Putamen (tissue), 1 donor: ENCODE measurements around the gene SEPTIN2.
"Not testable (repeated sequence)": the region's sequence is repeated elsewhere in the genome, so short reads cannot be mapped to it uniquely, and the experiment has no call there.

Experiments
- DNase-seq: peaks from one replicate; pipeline ENCODE4 v3.0.0-alpha.2; 2016; ENCODE audit warnings: low spot score

Gene SEPTIN2

DNA sequence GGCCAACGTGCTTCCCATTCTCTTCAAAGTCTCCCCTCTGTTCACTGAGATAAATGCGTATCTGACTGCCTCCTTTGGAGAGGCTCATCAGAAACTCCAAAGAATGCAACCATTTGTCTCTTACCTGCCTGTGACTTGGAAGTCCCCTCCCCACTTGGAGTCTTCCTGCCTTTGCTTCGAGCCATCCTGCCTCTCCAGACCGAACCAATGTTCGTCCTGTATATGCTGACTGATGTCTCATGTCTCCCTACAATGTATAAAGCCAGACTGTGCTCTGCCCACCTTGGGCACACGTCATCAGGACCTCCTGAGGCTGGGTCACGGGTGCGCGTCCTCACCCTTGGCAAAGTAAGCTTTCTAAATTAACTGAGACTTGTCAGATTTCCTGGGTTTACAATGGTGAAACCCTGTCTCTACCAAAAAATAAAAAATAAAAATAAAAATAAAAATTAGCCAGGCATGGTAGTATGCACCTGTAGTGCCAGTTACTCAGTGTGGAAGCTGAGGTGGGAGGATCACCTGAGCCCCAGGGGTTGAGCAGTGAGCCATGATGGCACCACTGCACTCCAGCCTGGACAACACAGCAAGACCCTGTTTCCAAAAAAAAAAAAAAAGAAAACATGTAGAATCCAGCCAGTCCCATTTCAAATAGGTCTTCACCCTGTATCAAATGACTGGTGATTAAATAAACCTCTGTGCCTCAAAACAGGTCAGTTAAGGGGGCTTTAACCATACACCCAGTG, 29.2 kb upstream of the SEPTIN2 start:
- no peak for DNase-seq

DNA sequence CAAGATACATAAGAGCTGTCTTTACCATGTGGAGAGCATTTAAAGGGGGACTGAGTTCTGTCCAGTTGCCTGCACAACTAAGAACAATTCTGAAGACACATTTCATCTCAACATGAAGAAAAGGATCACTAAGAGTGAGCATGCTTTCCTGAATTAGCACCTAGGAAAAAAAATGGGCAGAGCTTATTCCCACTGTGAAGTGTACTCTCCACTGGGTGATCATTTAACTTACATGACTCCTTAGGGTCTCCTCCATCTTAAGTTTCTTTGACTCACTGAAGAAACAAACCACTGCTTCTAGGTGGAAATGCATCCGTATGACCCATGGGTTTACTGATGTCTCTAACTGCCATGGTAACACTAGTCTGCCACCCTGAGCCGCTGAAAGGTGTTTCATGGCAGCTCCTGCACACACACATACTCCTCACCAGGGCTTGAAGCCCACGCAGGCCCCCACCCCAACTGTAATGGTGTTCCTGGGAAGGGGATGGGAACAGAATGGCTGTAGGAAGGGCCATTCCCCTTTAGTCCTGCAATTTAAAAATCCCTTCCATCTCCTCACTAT, 27.3 kb upstream of the SEPTIN2 start:
- no peak for DNase-seq

DNA sequence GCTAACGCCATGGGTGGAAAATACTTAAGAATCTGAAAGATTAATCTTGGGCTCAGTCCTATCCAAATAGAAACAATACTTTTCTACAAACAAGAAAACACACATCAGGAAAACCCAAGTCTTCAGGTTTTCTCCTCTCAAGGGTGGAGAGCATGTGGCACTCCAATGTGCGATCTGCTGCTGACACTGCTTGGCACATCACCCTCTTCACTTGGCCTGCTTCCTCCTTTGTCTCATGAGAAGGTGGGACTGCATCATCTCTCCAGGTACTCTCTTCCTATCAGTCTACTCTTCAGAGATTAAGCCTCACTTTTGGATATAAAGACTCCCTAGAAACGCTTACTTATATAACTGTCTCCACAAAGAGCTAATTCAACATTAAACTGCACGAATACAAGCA, 26.7 kb upstream of the SEPTIN2 start:
- DNase-seq: no peak

DNA sequence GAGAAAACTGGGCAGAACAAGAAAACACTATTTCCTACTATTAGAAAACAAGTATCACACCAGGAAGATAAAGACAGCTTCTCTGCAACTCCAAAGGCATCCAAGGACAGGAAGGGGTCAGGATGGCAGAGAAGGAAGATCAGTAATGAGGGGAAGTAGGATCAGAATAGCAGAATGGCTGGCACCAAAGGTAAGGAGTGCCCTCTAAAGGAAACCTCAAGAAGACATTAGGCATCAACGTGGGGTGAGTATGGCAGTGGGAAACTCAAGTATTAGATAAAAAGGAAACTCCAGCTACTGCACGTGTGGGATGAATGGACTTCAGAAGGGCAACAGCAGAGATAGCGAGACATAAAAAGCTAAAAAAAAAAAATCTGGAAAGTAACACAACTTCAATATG, 26.1 kb upstream of the SEPTIN2 start:
- DNase-seq: no peak

GRCh38 chr2:241291153-241291552, 24.6 kb upstream of the SEPTIN2 start:
- no peak for DNase-seq

- DNase-seq: no peak
These were observed 23.7 kb upstream of the SEPTIN2 start for GRCh38 chr2:241291977-241292376.

DNA sequence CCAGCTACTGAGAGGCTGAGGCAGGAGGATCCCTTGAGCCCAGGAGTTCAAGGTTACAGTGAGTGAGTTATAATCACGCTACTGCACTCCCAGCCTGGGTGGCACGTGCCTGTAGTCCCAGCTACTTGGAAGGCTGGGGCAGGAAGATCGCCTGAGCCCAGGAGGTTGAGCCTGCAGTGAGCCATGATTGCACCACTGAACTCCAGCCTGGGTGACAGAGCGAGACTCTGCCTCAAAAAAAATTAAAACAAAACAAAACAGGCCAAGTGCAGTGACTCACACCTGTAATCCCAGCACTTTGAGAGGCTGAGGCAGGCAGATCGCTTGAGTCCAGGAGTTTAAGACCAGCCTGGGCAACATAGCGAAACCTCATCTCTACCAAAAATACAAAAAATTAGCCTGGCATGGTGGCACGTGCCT, 22.3 kb upstream of the SEPTIN2 start:
- not testable (repeated sequence) for DNase-seq

GRCh38 chr2:241295326-241296095, 20.2 kb upstream of the SEPTIN2 start:
- no peak for DNase-seq

GRCh38 chr2:241296767-241297166, 19.0 kb upstream of the SEPTIN2 start:
- DNase-seq: no peak

- DNase-seq: no peak
These were observed 17.1 kb upstream of the SEPTIN2 start for GRCh38 chr2:241298673-241299072.

GRCh38 chr2:241300000-241300399, 15.7 kb upstream of the SEPTIN2 start:
- DNase-seq: no peak

DNA sequence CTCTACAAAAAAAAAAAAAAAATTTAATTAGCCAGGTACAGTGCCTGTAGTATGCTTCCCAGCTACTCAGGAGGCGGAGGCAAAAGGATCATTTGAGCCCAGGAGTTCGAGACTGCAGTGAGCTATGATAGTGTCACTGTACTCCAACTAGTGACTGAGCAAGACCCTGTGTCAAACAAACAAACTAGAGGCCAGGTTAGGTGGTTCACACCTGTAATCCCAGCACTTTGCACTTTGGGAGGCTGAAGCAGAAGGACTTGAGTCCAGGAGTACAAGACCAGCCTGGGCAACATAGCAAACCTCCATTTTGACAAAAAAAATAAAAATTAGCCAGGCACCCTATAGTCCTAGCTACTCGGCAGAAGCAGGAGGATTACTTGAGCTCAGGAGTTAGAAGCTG, 13.6 kb upstream of the SEPTIN2 start:
- DNase-seq: no peak

DNA sequence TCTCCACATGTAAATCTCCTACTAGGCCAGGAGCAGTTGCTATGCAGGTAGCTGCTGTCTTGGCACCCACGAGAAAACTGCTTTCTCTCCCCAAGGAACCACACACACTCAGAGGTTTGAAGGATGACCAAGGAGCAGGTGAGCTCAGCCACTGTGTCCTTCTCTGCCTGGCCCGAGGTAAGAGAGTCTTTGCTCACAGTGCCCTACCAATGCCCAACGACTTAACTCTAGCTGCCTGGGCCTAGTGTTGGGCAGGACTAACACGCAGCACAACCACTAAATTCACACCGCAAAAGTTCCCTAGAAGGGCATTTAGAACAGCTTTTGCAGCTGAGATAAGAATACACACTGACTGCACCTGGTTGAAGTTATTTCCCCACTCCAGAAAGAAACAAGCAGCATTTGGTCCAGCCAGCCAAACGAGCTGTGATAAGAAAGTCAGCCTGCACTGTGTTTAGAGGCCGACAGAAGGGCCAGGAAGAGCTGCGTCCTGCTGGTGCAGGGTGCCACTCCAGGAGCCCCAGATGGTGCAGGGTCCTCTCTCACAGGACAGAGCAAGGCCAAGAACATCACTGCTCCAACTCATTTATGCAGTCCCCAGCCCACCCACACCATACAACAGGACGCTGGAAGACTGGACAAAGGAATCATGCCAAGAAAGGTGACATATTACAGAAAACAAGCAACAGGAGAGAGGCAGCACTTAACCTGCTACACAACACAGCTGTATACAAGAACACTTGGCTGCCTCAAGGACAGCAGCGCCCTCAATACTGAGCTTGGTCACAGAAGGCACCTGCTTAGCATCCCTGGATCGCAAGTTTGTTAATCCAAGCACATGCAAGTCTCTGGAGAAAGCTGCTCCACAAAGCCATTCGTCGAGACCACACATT, 12.7 kb upstream of the SEPTIN2 start:
- no peak for DNase-seq

- DNase-seq: no peak
These were observed 11.6 kb upstream of the SEPTIN2 start for GRCh38 chr2:241304039-241304670.

GRCh38 chr2:241307055-241307454, 8.7 kb upstream of the SEPTIN2 start:
- no peak for DNase-seq

- DNase-seq: no peak
These were observed 7.5 kb upstream of the SEPTIN2 start for GRCh38 chr2:241308267-241308666.

- DNase-seq: no peak
These were observed 6.8 kb upstream of the SEPTIN2 start for GRCh38 chr2:241308832-241309500.

DNA sequence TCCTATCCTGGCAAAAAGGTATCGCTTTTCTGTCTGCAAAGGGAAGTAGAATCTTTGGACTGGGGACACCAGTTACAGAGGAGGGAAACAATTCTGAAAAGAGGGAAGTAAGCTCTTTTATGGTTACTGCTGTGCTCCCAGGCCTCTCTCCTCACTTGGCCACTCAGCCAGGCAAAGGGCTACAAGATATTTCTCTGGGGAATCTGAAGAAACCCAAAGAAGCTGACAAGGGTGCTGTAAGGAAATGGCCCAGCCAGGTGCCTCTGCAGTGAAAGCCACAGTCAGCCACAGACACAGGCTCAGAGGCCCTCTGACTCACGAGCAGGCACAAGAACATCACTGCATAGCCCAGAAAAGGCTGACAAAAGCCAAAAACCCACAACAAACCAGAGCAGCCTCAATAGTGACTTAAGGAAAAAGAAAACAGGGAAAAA, 6.0 kb upstream of the SEPTIN2 start:
- no peak for DNase-seq

DNA sequence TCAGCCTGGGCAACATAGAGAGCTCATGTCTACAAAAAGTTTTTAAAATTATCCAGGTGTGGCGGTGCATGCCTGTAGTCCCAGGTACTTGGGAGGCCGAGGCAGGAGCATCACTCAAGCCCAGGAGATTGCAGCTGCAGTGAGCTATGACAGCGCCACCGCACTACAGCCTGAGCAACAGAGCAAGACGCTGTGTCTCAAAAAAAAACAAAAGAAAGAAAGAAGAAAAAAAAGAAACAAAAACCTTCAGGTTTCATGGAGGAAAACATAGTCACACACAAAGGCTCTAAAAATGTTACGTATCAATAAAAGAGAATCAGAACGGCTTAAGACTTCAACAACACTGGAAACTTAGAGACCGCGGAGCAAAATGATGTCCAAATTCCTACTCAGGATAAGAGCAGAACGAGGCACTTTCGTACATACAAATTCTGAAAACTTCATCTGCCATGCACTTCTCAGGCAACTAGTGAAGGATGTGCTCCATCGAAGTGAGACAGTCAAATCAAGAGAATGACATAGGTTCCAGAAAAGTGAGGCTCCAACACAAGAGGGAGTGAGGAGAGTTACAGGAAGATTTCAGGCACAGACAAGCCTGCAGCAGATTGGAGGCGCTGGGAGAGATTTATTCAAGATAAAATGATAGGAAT, 4.7 kb upstream of the SEPTIN2 start:
- DNase-seq: no peak

- DNase-seq: no peak
These were observed 3.6 kb upstream of the SEPTIN2 start for GRCh38 chr2:241312082-241312481.
